K562 (cell line): ENCODE results near the gene ATG13. TPM values are rescaled to one million over a fixed set of nuclear protein-coding genes. Genes with fewer than 3 reads are reported as not detected.

Experiments
- ATAC-seq: fragments of 200-7000 bp; cut with Tn5 transposase; 3 replicates; pipeline ENCODE4 v1.9.1; 2020; ENCODE audit warnings: moderate library complexity
- BruUV-seq: library from RNA; stranded (reverse); fragments of 400-500 nt; replicated peaks from 2 replicates; lab custom pipeline; 2021; lab: Mats Ljungman, UMichigan
- CTCF ChIA-PET: fragments of 300-600 bp; formaldehyde crosslinking; extraction: SDS; loops from one replicate; lab custom pipeline; 2021; ENCODE audit warnings: low intra/inter-chr PET ratio; lab: Yijun Ruan, JAX
- POLR2A ChIA-PET: fragments of 300-600, 350-650 bp; sonication (Branson Sonifier 250); formaldehyde crosslinking; extraction: SDS; loops from one replicate; lab custom pipeline; 2021; ENCODE audit warnings: antibody characterized with exemption, inconsistent platforms; lab: Yijun Ruan, JAX
- DNase-seq, 4 experiments: peaks; one replicate each; pipeline versions ENCODE4 v3.0.0 to v3.0.0-alpha.2; 2011 to 2018; ENCODE audit warnings: low spot score in 3 of 4, mixed read lengths in 3 of 4; ENCODE audit errors: extremely low read depth in 1 of 4
- FAIRE-seq: peaks from 2 replicates; lab custom pipeline; 2011; peaks lifted over from hg19 to GRCh38; lab: Jason Lieb, UNC
- H2AFZ ChIP-seq: 2 replicates; pipeline ENCODE4 v1.6.0; 2011; ENCODE audit warnings: low read depth, low read length, control low read depth, inconsistent platforms
- H3K27ac ChIP-seq: fragments of 200-600 bp; 3 replicates; pipeline ENCODE4 v1.8.0; 2011; ENCODE audit warnings: low read depth, mild to moderate bottlenecking, control low read depth, inconsistent platforms, low read length, moderate library complexity, mixed read lengths; ENCODE audit errors: extremely low read depth
- H3K27me3 ChIP-seq, 2 experiments: fragments of 300-600 bp in 1 of 2; 2 replicates in 1 of 2; 3 replicates in 1 of 2; pipeline versions ENCODE4 v1.6.0 to v1.8.0; 2011; ENCODE audit warnings: inconsistent platforms in 2 of 2, low read length in 2 of 2, mild to moderate bottlenecking in 1 of 2, mixed read lengths in 1 of 2, moderate library complexity in 1 of 2; ENCODE audit not compliant: control insufficient read depth in 2 of 2, insufficient read depth in 2 of 2
- H3K36me3 ChIP-seq: fragments of 300-600 bp; 3 replicates; pipeline ENCODE4 v1.8.0; 2011; ENCODE audit warnings: mild to moderate bottlenecking, low read length, inconsistent platforms; ENCODE audit not compliant: control insufficient read depth, insufficient read depth
- H3K4me1 ChIP-seq, 2 experiments: fragments of 200-600 bp in 1 of 2; replicated peaks in 1 of 2; 2 replicates in 1 of 2; 3 replicates in 1 of 2; pipeline versions ENCODE4 v1.5.1 to v1.8.0; 2011; ENCODE audit warnings: inconsistent platforms in 2 of 2, low read length in 2 of 2, mild to moderate bottlenecking in 1 of 2, mixed read lengths in 1 of 2, moderate library complexity in 1 of 2; ENCODE audit not compliant: control insufficient read depth in 2 of 2, insufficient read depth in 2 of 2
- H3K4me2 ChIP-seq: 2 replicates; pipeline ENCODE4 v1.6.1; 2011; ENCODE audit warnings: low read length, control low read depth, inconsistent platforms, mixed read lengths; ENCODE audit not compliant: insufficient read depth
- H3K4me3 ChIP-seq: fragments of 200-600 bp; sonication (generic), shearing (Covaris generic); 2 replicates; pipeline ENCODE4 v1.5.1; 2016; ENCODE audit warnings: control low read depth, inconsistent platforms
- H3K79me2 ChIP-seq: fragments of 200-600 bp; 3 replicates; pipeline ENCODE4 v1.8.0; 2011; ENCODE audit warnings: low read length, inconsistent platforms; ENCODE audit not compliant: control insufficient read depth, insufficient read depth
- H3K9ac ChIP-seq, 2 experiments: 2 replicates each; pipeline versions ENCODE4 v1.6.0 to v1.6.1; 2011; ENCODE audit warnings: low read depth in 2 of 2, low read length in 2 of 2, control low read depth in 1 of 2, inconsistent platforms in 1 of 2, mild to moderate bottlenecking in 1 of 2, mixed read lengths in 1 of 2; ENCODE audit not compliant: insufficient read depth in 1 of 2
- H3K9me1 ChIP-seq: one replicate; pipeline ENCODE4 v1.6.0; 2011; ENCODE audit warnings: inconsistent platforms, mild to moderate bottlenecking, low read length, moderate library complexity; ENCODE audit not compliant: control insufficient read depth, insufficient read depth
- H3K9me3 ChIP-seq: replicated peaks from 2 replicates; pipeline ENCODE4 v1.5.1; 2011; ENCODE audit warnings: low read depth, low read length, inconsistent platforms; ENCODE audit not compliant: control insufficient read depth, insufficient read depth
- H4K20me1 ChIP-seq: replicated peaks from 2 replicates; pipeline ENCODE4 v1.6.1; 2011; ENCODE audit warnings: low read length, inconsistent platforms, mixed read lengths; ENCODE audit not compliant: control insufficient read depth, insufficient read depth
- CAMTA2 ChIP-seq: fragments of 250-450 bp; sonication (Bioruptor Pico); conservative IDR thresholded peaks from 2 replicates; pipeline ENCODE4 v1.5.1; 2022
- E2F4 ChIP-seq: sonication (generic); formaldehyde crosslinking; IDR thresholded peaks from 2 replicates; pipeline ENCODE4 v1.8.0; 2022; ENCODE audit warnings: mild to moderate bottlenecking, low read depth, missing genetic modification reagents
- ERF ChIP-seq: fragments of 450-650 bp; formaldehyde crosslinking; IDR thresholded peaks from 2 replicates; pipeline ENCODE4 v1.4.0; 2020; ENCODE audit warnings: mild to moderate bottlenecking, mixed read lengths
- ID3 ChIP-seq, 2 experiments: fragments of 250-450 bp in 1 of 2; fragments of 450-650 bp in 1 of 2; sonication (Bioruptor Pico) in 1 of 2; IDR thresholded peaks; 2 replicates each; pipeline versions ENCODE4 v1.6.1 to v1.8.0; 2016 to 2021; ENCODE audit warnings: mild to moderate bottlenecking in 2 of 2, moderate library complexity in 2 of 2, missing compliant biosample characterization in 1 of 2, missing genetic modification characterization in 1 of 2
- KAT2B ChIP-seq: IDR thresholded peaks from one replicate; pipeline ENCODE4 v1.6.1; 2012; ENCODE audit warnings: low read depth, mild to moderate bottlenecking, control low read depth, inconsistent platforms, low read length, moderate library complexity
- LCOR ChIP-seq: sonication (generic); formaldehyde crosslinking; IDR thresholded peaks from 2 replicates; pipeline ENCODE4 v1.8.0; 2022; ENCODE audit warnings: mild to moderate bottlenecking, missing genetic modification reagents
- NR2C2 ChIP-seq, 2 experiments: fragments of 200-800 bp in 1 of 2; sonication (Bioruptor generic) in 1 of 2; sonication (generic) in 1 of 2; formaldehyde crosslinking in 1 of 2; IDR thresholded peaks; 2 replicates each; pipeline versions ENCODE4 v1.6.1 to v1.8.0; 2016 to 2022; ENCODE audit warnings: mild to moderate bottlenecking in 1 of 2, missing compliant biosample characterization in 1 of 2, missing genetic modification characterization in 1 of 2, missing genetic modification reagents in 1 of 2
- PHF8 ChIP-seq: fragments of 200-600 bp; sonication (generic); IDR thresholded peaks from 2 replicates; pipeline ENCODE4 v1.6.1; 2012; ENCODE audit warnings: mixed run types, mild to moderate bottlenecking, inconsistent platforms, low read length, moderate library complexity, borderline replicate concordance
- RBBP5 ChIP-seq: fragments of 200-600 bp; sonication (generic); IDR thresholded peaks from 2 replicates; pipeline ENCODE4 v1.6.1; 2012; ENCODE audit warnings: borderline replicate concordance, mild to moderate bottlenecking, low read length, control low read depth, inconsistent platforms; ENCODE audit not compliant: insufficient read depth, poor library complexity, severe bottlenecking
- SP1 ChIP-seq: sonication (generic); formaldehyde crosslinking; IDR thresholded peaks from 2 replicates; pipeline ENCODE4 v1.8.1; 2022; ENCODE audit warnings: mild to moderate bottlenecking, missing genetic modification reagents
- THRAP3 ChIP-seq: fragments of 450-650 bp; IDR thresholded peaks from 2 replicates; pipeline ENCODE4 v1.6.1; 2016; ENCODE audit warnings: mild to moderate bottlenecking, inconsistent platforms, borderline replicate concordance
- ZBTB7A ChIP-seq: IDR thresholded peaks from 2 replicates; pipeline ENCODE4 v1.6.1; 2011; ENCODE audit warnings: low read depth, mild to moderate bottlenecking, low read length, moderate library complexity, borderline replicate concordance; ENCODE audit not compliant: control insufficient read depth
- ZNF232 ChIP-seq: sonication (generic); formaldehyde crosslinking; IDR thresholded peaks from 2 replicates; pipeline ENCODE4 v1.8.0; 2022; ENCODE audit warnings: mild to moderate bottlenecking, missing genetic modification reagents
- ZNF644 ChIP-seq: fragments of 200-800 bp; sonication (Bioruptor generic); IDR thresholded peaks from 2 replicates; pipeline ENCODE4 v1.6.1; 2016; ENCODE audit warnings: low read depth, missing genetic modification characterization, missing compliant biosample characterization
- WGBS: fragments of 100-300 bp; shearing (Covaris generic); methylation state at CpG from one replicate; pipeline ENCODE4 v1.1.6; 2016; ENCODE audit warnings: low coverage, mixed read lengths; ENCODE audit not compliant: insufficient coverage; ENCODE audit errors: missing lambda C conversion rate; 5-methylcytosine and 5-hydroxymethylcytosine counted together
- in situ Hi-C: fragments of 300-500 bp; cut with MboI; formaldehyde crosslinking; loops from 4 replicates; pipeline ENCODE4 v1.15.0; 2018; ENCODE audit warnings: inconsistent platforms, mixed read lengths
- intact Hi-C: fragments of 100-400 bp; cut with micrococcal nuclease; formaldehyde crosslinking; loops from 2 replicates; pipeline ENCODE4 v1.14.2; 2022
- polyA plus RNA-seq, 8 experiments: library from polyadenylated mRNA; depleted of rRNA in 4 of 8; stranded (reverse) in 5 of 8; unstranded in 3 of 8; fragments of >200 nt; fragmentation: Nextera tagmentation in 2 of 8; fragmentation: Illumina TruSeq in 1 of 8; extraction: Ambion mirVana in 2 of 8; extraction: Trizol in 1 of 8; gene quantifications; 2 replicates each; pipeline versions ENCODE4 v1.2.1 to v1.2.3, GENCODE V29; 2011 to 2014; ENCODE audit warnings: inconsistent platforms in 1 of 8, missing spikeins in 1 of 8
- total RNA-seq, 7 experiments: library from RNA; depleted of rRNA in 6 of 7; stranded (reverse); fragments of >200 nt in 6 of 7; fragmentation: Illumina TruSeq in 2 of 7; extraction: Trizol in 2 of 7; gene quantifications; 2 replicates each; pipeline versions ENCODE4 v1.2.1 to v1.2.3, GENCODE V29; 2011 to 2021; ENCODE audit warnings: low replicate concordance in 1 of 7
- TF ChIP-seq, protein P1 (sequence below), 3 experiments: fragments of 200-800 bp in 1 of 3; fragments of 250-450 bp in 1 of 3; fragments of 450-650 bp in 1 of 3; sonication (Bioruptor Pico) in 1 of 3; sonication (Bioruptor generic) in 1 of 3; formaldehyde crosslinking in 1 of 3; IDR thresholded peaks; 2 replicates each; pipeline versions ENCODE4 v1.6.1 to v1.8.0; 2016 to 2022; ENCODE audit warnings: mild to moderate bottlenecking in 2 of 3, missing genetic modification characterization in 2 of 3, missing compliant biosample characterization in 1 of 3, moderate library complexity in 1 of 3

The ATG13 gene
- total and polyA plus RNA-seq, 9 of the 15 experiments (the other 6 are each of a cell fraction or from before 2014, with no cell fraction given): 13.1 to 61.5 (median 36.5) TPM

- no peaks in the 10 kb centered on the region for H4K20me1 ChIP-seq
- peak overlapping the region; percentile 96 for H3K4me2 ChIP-seq
- peak overlapping the region; percentile 93 for H3K4me3 ChIP-seq
- peaks cover 17 to 24% of the 10 kb centered on the region in 2 experiments for H3K4me1 ChIP-seq
- H3K9me3 ChIP-seq: no peaks in the 10 kb centered on the region
- in situ Hi-C loops: no loop called here
- peaks cover 47% of the 10 kb centered on the region for H3K79me2 ChIP-seq
- H3K27me3 ChIP-seq: no peaks in the 10 kb centered on the region
- ATAC-seq (peak; percentile 8), FAIRE-seq (no peak), DNase-seq (peak in 2 of 4 experiments; percentile 20 to 48)
- H3K36me3 ChIP-seq: peaks cover 50% of the 10 kb centered on the region
- TSS peak; percentile 76 for BruUV-seq
- H3K9ac ChIP-seq: peak overlapping the region; percentile 96 to 98
- peak overlapping the region; percentile 100 for H2AFZ ChIP-seq
- H3K9me1 ChIP-seq: no peaks in the 10 kb centered on the region
- CTCF ChIA-PET: no interaction called here
- 1% methylated on average over 29 of the region's 29 CpGs for WGBS
- intact Hi-C loops: no loop called here
- POLR2A ChIA-PET: interaction anchor here (0.6 to 1.5 kb wide), 10 partner anchors 8 to 153 kb away, joined by 3 to 7 read pairs (median 3); partner anchors contain the start of gene F2
- peak overlapping the region; percentile 99 for H3K27ac ChIP-seq
- TF ChIP-seq ZNF644 (tag) (no peak), NR2C2 (CRISPR knock-in tag; IDR thresholded peaks at IDR 0.05) (no peak), NR2C2 (tag; IDR thresholded peaks at IDR 0.05) (peak; percentile 87; the same call in 1 of the 2 replicates), ERF (CRISPR knock-in tag) (no peak), ZBTB7A (peak; percentile 29; the same call in 1 of the 2 replicates), THRAP3 (no peak), LCOR (CRISPR knock-in tag) (no peak), KAT2B (no peak), ID3 (CRISPR knock-in tag; IDR thresholded peaks at IDR 0.05) (no peak), ID3 (tag; IDR thresholded peaks at IDR 0.05) (0 out of 2 replicates have a peak, but pooled peaks have one; percentile 5), ZNF232 (CRISPR knock-in tag) (no peak), RBBP5 (peak; percentile 12), PHF8 (peak; percentile 57; the same call in 1 of the 2 replicates), SP1 (CRISPR knock-in tag) (no peak), CAMTA2 (no peak), E2F4 (CRISPR knock-in tag) (no peak)
- TF ChIP-seq, protein P1, sequence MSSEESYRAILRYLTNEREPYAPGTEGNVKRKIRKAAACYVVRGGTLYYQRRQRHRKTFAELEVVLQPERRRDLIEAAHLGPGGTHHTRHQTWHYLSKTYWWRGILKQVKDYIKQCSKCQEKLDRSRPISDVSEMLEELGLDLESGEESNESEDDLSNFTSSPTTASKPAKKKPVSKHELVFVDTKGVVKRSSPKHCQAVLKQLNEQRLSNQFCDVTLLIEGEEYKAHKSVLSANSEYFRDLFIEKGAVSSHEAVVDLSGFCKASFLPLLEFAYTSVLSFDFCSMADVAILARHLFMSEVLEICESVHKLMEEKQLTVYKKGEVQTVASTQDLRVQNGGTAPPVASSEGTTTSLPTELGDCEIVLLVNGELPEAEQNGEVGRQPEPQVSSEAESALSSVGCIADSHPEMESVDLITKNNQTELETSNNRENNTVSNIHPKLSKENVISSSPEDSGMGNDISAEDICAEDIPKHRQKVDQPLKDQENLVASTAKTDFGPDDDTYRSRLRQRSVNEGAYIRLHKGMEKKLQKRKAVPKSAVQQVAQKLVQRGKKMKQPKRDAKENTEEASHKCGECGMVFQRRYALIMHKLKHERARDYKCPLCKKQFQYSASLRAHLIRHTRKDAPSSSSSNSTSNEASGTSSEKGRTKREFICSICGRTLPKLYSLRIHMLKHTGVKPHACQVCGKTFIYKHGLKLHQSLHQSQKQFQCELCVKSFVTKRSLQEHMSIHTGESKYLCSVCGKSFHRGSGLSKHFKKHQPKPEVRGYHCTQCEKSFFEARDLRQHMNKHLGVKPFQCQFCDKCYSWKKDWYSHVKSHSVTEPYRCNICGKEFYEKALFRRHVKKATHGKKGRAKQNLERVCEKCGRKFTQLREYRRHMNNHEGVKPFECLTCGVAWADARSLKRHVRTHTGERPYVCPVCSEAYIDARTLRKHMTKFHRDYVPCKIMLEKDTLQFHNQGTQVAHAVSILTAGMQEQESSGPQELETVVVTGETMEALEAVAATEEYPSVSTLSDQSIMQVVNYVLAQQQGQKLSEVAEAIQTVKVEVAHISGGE (CRISPR knock-in tag; IDR thresholded peaks at IDR 0.05): peak in 1 of 3 experiments; percentile 93; a peak in 1 of 6 replicates
Measured at GRCh38 chr11:46701078-46701654, 83.8 kb downstream of the ATG13 start.
